GM19193 (cell line): ENCODE measurements around the gene CFAP141.

Experiments used
- POLR2A ChIP-seq: IDR thresholded peaks from 4 replicates; pipeline ENCODE4 v1.6.1; 2011; ENCODE audit not compliant: insufficient read depth, insufficient read length; ENCODE audit errors: extremely low read depth

The CFAP141 gene

GRCh38 chr1:154154534-154155191, 51.5 kb downstream of the CFAP141 start, which contains the start of gene NUP210L:
Gene NUP210L (minus strand): TSS chr1:154155073.
- peak; percentile 36 for TF ChIP-seq POLR2A

GRCh38 chr1:154154053-154154452, 52.1 kb downstream of the CFAP141 start:
- no peak for TF ChIP-seq POLR2A

GRCh38 chr1:154151311-154151710, 54.8 kb downstream of the CFAP141 start:
- no peak for TF ChIP-seq POLR2A
